HepG2 (cell line): ENCODE results near the gene GATC. TPM values are rescaled to one million over a fixed set of nuclear protein-coding genes. Genes with fewer than 3 reads are reported as not detected.

Experiments used
- ARNTL ChIP-seq: sonication (generic); formaldehyde crosslinking; IDR thresholded peaks from 2 replicates; pipeline ENCODE4 v1.4.0; 2020; ENCODE audit warnings: mild to moderate bottlenecking, missing genetic modification reagents
- DBP ChIP-seq: sonication (generic); formaldehyde crosslinking; IDR thresholded peaks from 2 replicates; pipeline ENCODE4 v1.4.0; 2020; ENCODE audit warnings: missing genetic modification reagents; ENCODE audit errors: not compliant biosample characterization
- DMTF1 ChIP-seq: sonication (generic); formaldehyde crosslinking; IDR thresholded peaks from 2 replicates; pipeline ENCODE4 v1.4.0; 2020; ENCODE audit warnings: mild to moderate bottlenecking, missing genetic modification reagents
- FUBP1 ChIP-seq: sonication (generic); formaldehyde crosslinking; IDR thresholded peaks from 2 replicates; pipeline ENCODE4 v1.5.1; 2020; ENCODE audit warnings: missing genetic modification reagents, mild to moderate bottlenecking, borderline replicate concordance
- KDM2A ChIP-seq: sonication (generic); formaldehyde crosslinking; IDR thresholded peaks from 2 replicates; pipeline ENCODE4 v1.4.0; 2020; ENCODE audit warnings: low read depth, missing genetic modification reagents, borderline replicate concordance
- MTF2 ChIP-seq: sonication (generic); formaldehyde crosslinking; IDR thresholded peaks from 2 replicates; pipeline ENCODE4 v1.5.0; 2020; ENCODE audit warnings: missing genetic modification reagents, borderline replicate concordance
- NR2F2 ChIP-seq: IDR thresholded peaks from 2 replicates; pipeline ENCODE4 v1.6.1; 2012; ENCODE audit warnings: low read depth, inconsistent platforms, borderline replicate concordance
- PTBP1 ChIP-seq: fragments of 200-400 bp; formaldehyde crosslinking; IDR thresholded peaks from 2 replicates; pipeline ENCODE4 v1.6.1; 2018; ENCODE audit warnings: low read length, low read depth; ENCODE audit not compliant: poor library complexity, severe bottlenecking
- RBM22 ChIP-seq: fragments of 200-400 bp; formaldehyde crosslinking; optimal IDR thresholded peaks from 2 replicates; pipeline ENCODE3; 2017; ENCODE audit warnings: mild to moderate bottlenecking, low read length, moderate library complexity
- REPIN1 ChIP-seq: sonication (generic); formaldehyde crosslinking; IDR thresholded peaks from 2 replicates; pipeline ENCODE4 v1.8.0; 2022; ENCODE audit warnings: missing genetic modification reagents, low read depth, mild to moderate bottlenecking, borderline replicate concordance
- SMARCC2 ChIP-seq: fragments of 450-650 bp; IDR thresholded peaks from 2 replicates; pipeline ENCODE4 v1.6.1; 2017; ENCODE audit warnings: antibody characterized with exemption, mild to moderate bottlenecking
- SNAI1 ChIP-seq: sonication (generic); formaldehyde crosslinking; IDR thresholded peaks from 2 replicates; pipeline ENCODE4 v1.5.0; 2020; ENCODE audit warnings: mild to moderate bottlenecking, missing genetic modification reagents, borderline replicate concordance
- SRY ChIP-seq: sonication (generic); formaldehyde crosslinking; IDR thresholded peaks from 2 replicates; pipeline ENCODE4 v1.8.0; 2022; ENCODE audit warnings: mild to moderate bottlenecking, missing genetic modification reagents
- TAF1 ChIP-seq: sonication (generic); formaldehyde crosslinking; IDR thresholded peaks from 2 replicates; pipeline ENCODE4 v1.4.0; 2020; ENCODE audit warnings: missing genetic modification reagents
- TBL1XR1 ChIP-seq: fragments of 150-350 bp; IDR thresholded peaks from 2 replicates; pipeline ENCODE4 v1.6.1; 2014; ENCODE audit warnings: borderline replicate concordance, low read length; ENCODE audit not compliant: partially characterized antibody
- TGIF2 ChIP-seq: IDR thresholded peaks from 2 replicates; pipeline ENCODE4 v1.6.1; 2016; ENCODE audit warnings: control low read depth, missing compliant biosample characterization
- ZNF143 ChIP-seq: sonication (generic); formaldehyde crosslinking; IDR thresholded peaks from 2 replicates; pipeline ENCODE4 v1.4.0; 2020; ENCODE audit warnings: missing genetic modification reagents
- ZNF160 ChIP-seq: sonication (generic); formaldehyde crosslinking; IDR thresholded peaks from 2 replicates; pipeline ENCODE4 v1.8.0; 2022; ENCODE audit warnings: mild to moderate bottlenecking, inconsistent platforms, missing genetic modification reagents
- ZNF580 ChIP-seq: IDR thresholded peaks from 2 replicates; pipeline ENCODE4 v1.6.1; 2016; ENCODE audit warnings: low read depth, borderline replicate concordance
- ZNF704 ChIP-seq: sonication (generic); formaldehyde crosslinking; IDR thresholded peaks from 2 replicates; pipeline ENCODE4 v1.8.1; 2023; ENCODE audit warnings: mild to moderate bottlenecking, inconsistent platforms, moderate library complexity, missing genetic modification reagents, borderline replicate concordance
- ZNF792 ChIP-seq: IDR thresholded peaks from 2 replicates; pipeline ENCODE4 v1.6.1; 2016
- polyA plus RNA-seq, 8 experiments: library from polyadenylated mRNA; depleted of rRNA in 3 of 8; stranded (reverse) in 7 of 8; unstranded in 1 of 8; fragments of >200 nt; fragmentation: Illumina TruSeq in 4 of 8; extraction: Trizol in 4 of 8; gene quantifications; 2 replicates each; pipeline versions ENCODE4 v1.2.1 to v1.2.3, GENCODE V29; 2011 to 2016; ENCODE audit warnings: low read depth in 4 of 8, missing spikeins in 1 of 8, mixed read lengths in 1 of 8; ENCODE audit not compliant: insufficient read depth in 1 of 8
- total RNA-seq, 5 experiments: library from RNA; depleted of rRNA; stranded (reverse); fragments of >200 nt; fragmentation: Illumina TruSeq; extraction: Trizol; gene quantifications; 2 replicates each; pipeline ENCODE4 v1.2.3, GENCODE V29; 2016; ENCODE audit warnings: low read depth in 1 of 5
- TF ChIP-seq, protein P1 (sequence below): sonication (generic); formaldehyde crosslinking; IDR thresholded peaks from 2 replicates; pipeline ENCODE4 v1.8.0; 2022; ENCODE audit warnings: mild to moderate bottlenecking, missing genetic modification reagents, moderate library complexity

Gene GATC
- total and polyA plus RNA-seq, 2 of the 13 experiments (the other 11 are each of a cell fraction or from before 2014, with no cell fraction given): 17.7 to 29.7 TPM

- TF ChIP-seq, protein P1, sequence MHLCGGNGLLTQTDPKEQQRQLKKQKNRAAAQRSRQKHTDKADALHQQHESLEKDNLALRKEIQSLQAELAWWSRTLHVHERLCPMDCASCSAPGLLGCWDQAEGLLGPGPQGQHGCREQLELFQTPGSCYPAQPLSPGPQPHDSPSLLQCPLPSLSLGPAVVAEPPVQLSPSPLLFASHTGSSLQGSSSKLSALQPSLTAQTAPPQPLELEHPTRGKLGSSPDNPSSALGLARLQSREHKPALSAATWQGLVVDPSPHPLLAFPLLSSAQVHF: 0 out of 2 replicates have a peak, but pooled peaks have one; percentile 34
- peak; percentile 92 for TF ChIP-seq RBM22
- TF ChIP-seq DMTF1 (CRISPR knock-in tag): no peak
- peak; percentile 70; the same call in 1 of the 2 replicates for TF ChIP-seq REPIN1 (CRISPR knock-in tag)
- TF ChIP-seq ZNF792: peak; percentile 58; the same call in 1 of the 2 replicates
- TF ChIP-seq PTBP1: no peak
- TF ChIP-seq MTF2 (CRISPR knock-in tag): no peak
- TF ChIP-seq SMARCC2: no peak
- TF ChIP-seq DBP (CRISPR knock-in tag): no peak
- TF ChIP-seq TBL1XR1: peak; percentile 52
- no peak; the same call in 1 of the 2 replicates for TF ChIP-seq NR2F2
- TF ChIP-seq ZNF580 (CRISPR knock-in tag): peak; percentile 58; the same call in 1 of the 2 replicates
- TF ChIP-seq KDM2A: no peak; the same call in 1 of the 2 replicates
- TF ChIP-seq TGIF2 (CRISPR knock-in tag): no peak; the same call in 1 of the 2 replicates
- TF ChIP-seq ZNF704 (CRISPR knock-in tag): no peak
- TF ChIP-seq FUBP1 (CRISPR knock-in tag): no peak
- TF ChIP-seq ZNF143: peak; percentile 90
- TF ChIP-seq SRY (CRISPR knock-in tag): peak; percentile 88
- TF ChIP-seq ARNTL (CRISPR knock-in tag): 0 out of 2 replicates have a peak, but pooled peaks have one; percentile 47
- peak; percentile 68; the same call in 1 of the 2 replicates for TF ChIP-seq ZNF160 (CRISPR knock-in tag)
- TF ChIP-seq SNAI1 (CRISPR knock-in tag): peak; percentile 64; the same call in 1 of the 2 replicates
- peak; percentile 96 for TF ChIP-seq TAF1
Observed at GRCh38 chr12:120495731-120496412, 49.6 kb downstream of the GATC start, which contains the start of gene DYNLL1 (continued).
